ENCODE results near the gene ANKS1B.

The ANKS1B gene

GRCh38 chr12:99431203-99431602, 553.5 kb downstream of the ANKS1B start:
- WGBS (ENCODE audit: insufficient coverage): no CpG with 5 or more reads among the region's 2 CpGs
- CTCF ChIA-PET: no interaction called here
- Histone ChIP-seq H3K27me3 (replicated peaks in 2 of 5; ENCODE audit: control insufficient read depth in 4 of 5, insufficient read depth in 5 of 5, low read length in 4 of 5) (no peaks in the 10 kb centered on the region), H3K4me3 (ENCODE audit: control insufficient read depth in 1 of 7, extremely low read depth in 1 of 7, insufficient read depth in 4 of 7, low read depth in 2 of 7, low read length in 6 of 7) (no peak overlapping the region), H3K27ac (ENCODE audit: insufficient read depth in 1 of 2, low read depth in 1 of 2, low read length in 2 of 2, poor library complexity in 1 of 2, severe bottlenecking in 2 of 2) (no peak overlapping the region), H3K36me3 (ENCODE audit: control insufficient read depth in 4 of 4, insufficient read depth in 4 of 4, low read length in 3 of 4) (no peaks in the 10 kb centered on the region), H3K9me3 (ENCODE audit: control extremely low read depth in 1 of 5, control insufficient read depth in 4 of 5, insufficient read depth in 2 of 5, low read depth in 1 of 5, low read length in 4 of 5) (no peaks in the 10 kb centered on the region), H3K4me1 (ENCODE audit: control extremely low read depth in 1 of 4, control insufficient read depth in 4 of 4, insufficient read depth in 4 of 4, low read length in 3 of 4) (no peaks in the 10 kb centered on the region)
- POLR2A ChIA-PET: no interaction called here
- DNase-seq: no peak

GRCh38 chr12:99427104-99427503, 557.6 kb downstream of the ANKS1B start:
- H3K27me3 ChIP-seq (replicated peaks in 2 of 5; ENCODE audit: control insufficient read depth in 4 of 5, insufficient read depth in 5 of 5, low read length in 4 of 5): no peaks in the 10 kb centered on the region
- no peaks in the 10 kb centered on the region for H3K36me3 ChIP-seq (ENCODE audit: control insufficient read depth in 4 of 4, insufficient read depth in 4 of 4, low read length in 3 of 4)
- CTCF ChIA-PET: no interaction called here
- no peaks in the 10 kb centered on the region for H3K9me3 ChIP-seq (ENCODE audit: control extremely low read depth in 1 of 5, control insufficient read depth in 4 of 5, insufficient read depth in 2 of 5, low read depth in 1 of 5, low read length in 4 of 5)
- no peaks in the 10 kb centered on the region for H3K4me1 ChIP-seq (ENCODE audit: control extremely low read depth in 1 of 4, control insufficient read depth in 4 of 4, insufficient read depth in 4 of 4, low read length in 3 of 4)
- H3K27ac ChIP-seq (ENCODE audit: insufficient read depth in 1 of 2, low read depth in 1 of 2, low read length in 2 of 2, poor library complexity in 1 of 2, severe bottlenecking in 2 of 2): no peak overlapping the region
- H3K4me3 ChIP-seq (ENCODE audit: control insufficient read depth in 1 of 7, extremely low read depth in 1 of 7, insufficient read depth in 4 of 7, low read depth in 2 of 7, low read length in 6 of 7): no peak overlapping the region
- 67% methylated on average over 2 of the region's 2 CpGs for WGBS (ENCODE audit: insufficient coverage)
- no peak for DNase-seq
- POLR2A ChIA-PET: no interaction called here

- H3K4me1 ChIP-seq (ENCODE audit: control extremely low read depth in 1 of 4, control insufficient read depth in 4 of 4, insufficient read depth in 4 of 4, low read length in 3 of 4): no peaks in the 10 kb centered on the region
- H3K36me3 ChIP-seq (ENCODE audit: control insufficient read depth in 4 of 4, insufficient read depth in 4 of 4, low read length in 3 of 4): no peaks in the 10 kb centered on the region
- WGBS (ENCODE audit: insufficient coverage): 80% methylated on average over 1 of the region's 3 CpGs
- H3K4me3 ChIP-seq (ENCODE audit: control insufficient read depth in 1 of 7, extremely low read depth in 1 of 7, insufficient read depth in 4 of 7, low read depth in 2 of 7, low read length in 6 of 7): no peak overlapping the region
- no peak overlapping the region for H3K27ac ChIP-seq (ENCODE audit: insufficient read depth in 1 of 2, low read depth in 1 of 2, low read length in 2 of 2, poor library complexity in 1 of 2, severe bottlenecking in 2 of 2)
- no peaks in the 10 kb centered on the region for H3K27me3 ChIP-seq (replicated peaks in 2 of 5; ENCODE audit: control insufficient read depth in 4 of 5, insufficient read depth in 5 of 5, low read length in 4 of 5)
- CTCF ChIA-PET: no interaction called here
- POLR2A ChIA-PET: interaction anchor here (0.6 kb wide), 1 partner anchor 43 kb away, joined by 3 read pairs; no protein-coding TSS in a partner anchor
- DNase-seq: no peak
- no peaks in the 10 kb centered on the region for H3K9me3 ChIP-seq (ENCODE audit: control extremely low read depth in 1 of 5, control insufficient read depth in 4 of 5, insufficient read depth in 2 of 5, low read depth in 1 of 5, low read length in 4 of 5)
Observed at GRCh38 chr12:99418379-99418778, 566.4 kb downstream of the ANKS1B start.

GRCh38 chr12:99413751-99414150, 571.0 kb downstream of the ANKS1B start:
- H3K27ac ChIP-seq (ENCODE audit: insufficient read depth in 1 of 2, low read depth in 1 of 2, low read length in 2 of 2, poor library complexity in 1 of 2, severe bottlenecking in 2 of 2): no peak overlapping the region
- no peaks in the 10 kb centered on the region for H3K27me3 ChIP-seq (replicated peaks in 2 of 5; ENCODE audit: control insufficient read depth in 4 of 5, insufficient read depth in 5 of 5, low read length in 4 of 5)
- ChIA-PET POLR2A (no interaction called here), CTCF (no interaction called here)
- H3K9me3 ChIP-seq (ENCODE audit: control extremely low read depth in 1 of 5, control insufficient read depth in 4 of 5, insufficient read depth in 2 of 5, low read depth in 1 of 5, low read length in 4 of 5): no peaks in the 10 kb centered on the region
- no peaks in the 10 kb centered on the region for H3K4me1 ChIP-seq (ENCODE audit: control extremely low read depth in 1 of 4, control insufficient read depth in 4 of 4, insufficient read depth in 4 of 4, low read length in 3 of 4)
- DNase-seq: no peak
- H3K36me3 ChIP-seq (ENCODE audit: control insufficient read depth in 4 of 4, insufficient read depth in 4 of 4, low read length in 3 of 4): no peaks in the 10 kb centered on the region
- WGBS (ENCODE audit: insufficient coverage): 100% methylated on average over 1 of the region's 3 CpGs
- H3K4me3 ChIP-seq (ENCODE audit: control insufficient read depth in 1 of 7, extremely low read depth in 1 of 7, insufficient read depth in 4 of 7, low read depth in 2 of 7, low read length in 6 of 7): no peak overlapping the region

- Histone ChIP-seq H3K4me1 (ENCODE audit: control extremely low read depth in 1 of 4, control insufficient read depth in 4 of 4, insufficient read depth in 4 of 4, low read length in 3 of 4) (no peaks in the 10 kb centered on the region), H3K27me3 (replicated peaks in 2 of 5; ENCODE audit: control insufficient read depth in 4 of 5, insufficient read depth in 5 of 5, low read length in 4 of 5) (no peaks in the 10 kb centered on the region), H3K9me3 (ENCODE audit: control extremely low read depth in 1 of 5, control insufficient read depth in 4 of 5, insufficient read depth in 2 of 5, low read depth in 1 of 5, low read length in 4 of 5) (no peaks in the 10 kb centered on the region), H3K36me3 (ENCODE audit: control insufficient read depth in 4 of 4, insufficient read depth in 4 of 4, low read length in 3 of 4) (no peaks in the 10 kb centered on the region), H3K4me3 (ENCODE audit: control insufficient read depth in 1 of 7, extremely low read depth in 1 of 7, insufficient read depth in 4 of 7, low read depth in 2 of 7, low read length in 6 of 7) (no peak overlapping the region), H3K27ac (ENCODE audit: insufficient read depth in 1 of 2, low read depth in 1 of 2, low read length in 2 of 2, poor library complexity in 1 of 2, severe bottlenecking in 2 of 2) (no peak overlapping the region)
- ChIA-PET POLR2A (no interaction called here), CTCF (no interaction called here)
- no peak for DNase-seq
Observed at GRCh38 chr12:99393763-99394162, 591.0 kb downstream of the ANKS1B start.

- Histone ChIP-seq H3K27ac (ENCODE audit: insufficient read depth in 1 of 2, low read depth in 1 of 2, low read length in 2 of 2, poor library complexity in 1 of 2, severe bottlenecking in 2 of 2) (no peak overlapping the region), H3K4me3 (ENCODE audit: control insufficient read depth in 1 of 7, extremely low read depth in 1 of 7, insufficient read depth in 4 of 7, low read depth in 2 of 7, low read length in 6 of 7) (no peak overlapping the region), H3K27me3 (replicated peaks in 2 of 5; ENCODE audit: control insufficient read depth in 4 of 5, insufficient read depth in 5 of 5, low read length in 4 of 5) (no peaks in the 10 kb centered on the region), H3K9me3 (ENCODE audit: control extremely low read depth in 1 of 5, control insufficient read depth in 4 of 5, insufficient read depth in 2 of 5, low read depth in 1 of 5, low read length in 4 of 5) (no peaks in the 10 kb centered on the region), H3K4me1 (ENCODE audit: control extremely low read depth in 1 of 4, control insufficient read depth in 4 of 4, insufficient read depth in 4 of 4, low read length in 3 of 4) (no peaks in the 10 kb centered on the region), H3K36me3 (ENCODE audit: control insufficient read depth in 4 of 4, insufficient read depth in 4 of 4, low read length in 3 of 4) (no peaks in the 10 kb centered on the region)
- WGBS (ENCODE audit: insufficient coverage): 95% methylated on average over 5 of the region's 6 CpGs
- CTCF ChIA-PET: no interaction called here
- DNase-seq: no peak
- POLR2A ChIA-PET: no interaction called here
Observed at GRCh38 chr12:99392091-99392850, 592.5 kb downstream of the ANKS1B start.

- no peaks in the 10 kb centered on the region for H3K36me3 ChIP-seq (ENCODE audit: control insufficient read depth in 4 of 4, insufficient read depth in 4 of 4, low read length in 3 of 4)
- no peak for DNase-seq
- ChIA-PET POLR2A (no interaction called here), CTCF (no interaction called here)
- no peak overlapping the region for H3K27ac ChIP-seq (ENCODE audit: insufficient read depth in 1 of 2, low read depth in 1 of 2, low read length in 2 of 2, poor library complexity in 1 of 2, severe bottlenecking in 2 of 2)
- WGBS (ENCODE audit: insufficient coverage): 82% methylated on average over 5 of the region's 7 CpGs
- H3K4me3 ChIP-seq (ENCODE audit: control insufficient read depth in 1 of 7, extremely low read depth in 1 of 7, insufficient read depth in 4 of 7, low read depth in 2 of 7, low read length in 6 of 7): no peak overlapping the region
- no peaks in the 10 kb centered on the region for H3K27me3 ChIP-seq (replicated peaks in 2 of 5; ENCODE audit: control insufficient read depth in 4 of 5, insufficient read depth in 5 of 5, low read length in 4 of 5)
- no peaks in the 10 kb centered on the region for H3K4me1 ChIP-seq (ENCODE audit: control extremely low read depth in 1 of 4, control insufficient read depth in 4 of 4, insufficient read depth in 4 of 4, low read length in 3 of 4)
- H3K9me3 ChIP-seq (ENCODE audit: control extremely low read depth in 1 of 5, control insufficient read depth in 4 of 5, insufficient read depth in 2 of 5, low read depth in 1 of 5, low read length in 4 of 5): no peaks in the 10 kb centered on the region
Observed at GRCh38 chr12:99390707-99391106, 594.0 kb downstream of the ANKS1B start.
